Lower lobe of right lung (tissue), 2 donors: ENCODE results near the gene ABLIM3. TPM values are rescaled to one million over a fixed set of nuclear protein-coding genes. Genes with fewer than 3 reads are reported as not detected.

Source experiments
- ATAC-seq, 2 donors: fragments of 200-7000 bp; cut with Tn5 transposase; one replicate each; pipeline ENCODE4 v1.9.1; 2020 to 2022; ENCODE audit warnings: mild to moderate bottlenecking in 2 of 2, moderate library complexity in 2 of 2
- DNase-seq: peaks from one replicate; pipeline ENCODE4 v3.0.0-alpha.2; 2020
- H3K27ac ChIP-seq: fragments of 200-600 bp; one replicate; pipeline ENCODE4 v1.8.0; 2022
- H3K27me3 ChIP-seq: fragments of 200-600 bp; one replicate; pipeline ENCODE4 v1.8.0; 2022; ENCODE audit warnings: low read depth
- H3K36me3 ChIP-seq: fragments of 200-600 bp; one replicate; pipeline ENCODE4 v1.8.0; 2022; ENCODE audit warnings: mild to moderate bottlenecking
- H3K4me1 ChIP-seq: fragments of 200-600 bp; one replicate; pipeline ENCODE4 v1.8.0; 2022
- H3K4me3 ChIP-seq: fragments of 200-600 bp; one replicate; pipeline ENCODE4 v1.8.0; 2022; ENCODE audit warnings: mild to moderate bottlenecking
- H3K9me3 ChIP-seq: fragments of 200-600 bp; one replicate; pipeline ENCODE4 v1.8.0; 2022
- intact Hi-C: fragments of 100-400 bp; cut with DNase I; formaldehyde crosslinking; loops from one replicate; pipeline ENCODE4 v1.11.0; 2022
- total RNA-seq: library from RNA; stranded (reverse); fragmentation: NEBNext Ultra II Directional; extraction: Animal tissue kit (Norgen Biotek cat#: 25700); gene quantifications from one replicate; pipeline ENCODE4 v1.2.1, GENCODE V29; 2021
- TF ChIP-seq, protein P1 (sequence below): fragments of 200-600 bp; IDR thresholded peaks from one replicate; pipeline ENCODE4 v1.8.0; 2022; ENCODE audit warnings: antibody characterized with exemption, mild to moderate bottlenecking
- donor health status: DM: no; HTN: yes; CAD: no; lungs with severe emphysema.

ABLIM3 gene
- total RNA-seq, 1 donor from 2014 or later = 26.7 TPM

DNA sequence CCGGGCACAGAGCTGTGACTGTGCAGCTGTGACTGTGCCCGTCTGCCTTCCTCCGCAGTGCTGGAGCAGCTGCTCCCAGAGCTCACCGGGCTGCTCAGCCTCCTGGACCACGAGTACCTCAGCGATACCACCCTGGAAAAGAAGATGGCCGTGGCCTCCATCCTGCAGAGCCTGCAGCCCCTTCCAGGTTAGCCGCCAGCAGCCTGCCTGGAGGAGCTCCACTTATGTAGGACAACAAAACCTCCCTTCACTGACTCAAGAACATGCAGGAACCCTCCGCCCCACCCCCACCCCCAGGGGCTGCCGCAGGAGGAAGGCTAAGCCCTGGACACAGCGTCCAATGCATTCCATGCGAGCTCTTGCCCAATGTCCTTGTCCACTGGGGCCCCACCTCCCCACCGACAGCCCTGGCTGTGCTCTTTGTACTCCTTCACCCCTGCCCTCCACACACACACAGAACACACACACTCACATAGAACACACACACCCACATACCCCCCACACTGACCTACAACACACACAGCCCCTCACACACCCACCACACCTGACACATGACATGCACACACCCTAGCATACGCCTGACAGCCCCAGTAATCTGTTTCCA, 158.3 kb downstream of the ABLIM3 start:
- intact Hi-C loops = no loop called here
- TF ChIP-seq, protein P1, sequence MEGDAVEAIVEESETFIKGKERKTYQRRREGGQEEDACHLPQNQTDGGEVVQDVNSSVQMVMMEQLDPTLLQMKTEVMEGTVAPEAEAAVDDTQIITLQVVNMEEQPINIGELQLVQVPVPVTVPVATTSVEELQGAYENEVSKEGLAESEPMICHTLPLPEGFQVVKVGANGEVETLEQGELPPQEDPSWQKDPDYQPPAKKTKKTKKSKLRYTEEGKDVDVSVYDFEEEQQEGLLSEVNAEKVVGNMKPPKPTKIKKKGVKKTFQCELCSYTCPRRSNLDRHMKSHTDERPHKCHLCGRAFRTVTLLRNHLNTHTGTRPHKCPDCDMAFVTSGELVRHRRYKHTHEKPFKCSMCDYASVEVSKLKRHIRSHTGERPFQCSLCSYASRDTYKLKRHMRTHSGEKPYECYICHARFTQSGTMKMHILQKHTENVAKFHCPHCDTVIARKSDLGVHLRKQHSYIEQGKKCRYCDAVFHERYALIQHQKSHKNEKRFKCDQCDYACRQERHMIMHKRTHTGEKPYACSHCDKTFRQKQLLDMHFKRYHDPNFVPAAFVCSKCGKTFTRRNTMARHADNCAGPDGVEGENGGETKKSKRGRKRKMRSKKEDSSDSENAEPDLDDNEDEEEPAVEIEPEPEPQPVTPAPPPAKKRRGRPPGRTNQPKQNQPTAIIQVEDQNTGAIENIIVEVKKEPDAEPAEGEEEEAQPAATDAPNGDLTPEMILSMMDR = no peak
- Histone ChIP-seq H3K36me3 (no peaks in the 10 kb centered on the region), H3K27me3 (no peaks in the 10 kb centered on the region), H3K4me1 (peaks cover 46% of the 10 kb centered on the region), H3K9me3 (no peaks in the 10 kb centered on the region), H3K4me3 (no peak overlapping the region), H3K27ac (peak overlapping the region; percentile 84)
- no peak for DNase-seq
- ATAC-seq = peak; percentile 23 to 35

DNA sequence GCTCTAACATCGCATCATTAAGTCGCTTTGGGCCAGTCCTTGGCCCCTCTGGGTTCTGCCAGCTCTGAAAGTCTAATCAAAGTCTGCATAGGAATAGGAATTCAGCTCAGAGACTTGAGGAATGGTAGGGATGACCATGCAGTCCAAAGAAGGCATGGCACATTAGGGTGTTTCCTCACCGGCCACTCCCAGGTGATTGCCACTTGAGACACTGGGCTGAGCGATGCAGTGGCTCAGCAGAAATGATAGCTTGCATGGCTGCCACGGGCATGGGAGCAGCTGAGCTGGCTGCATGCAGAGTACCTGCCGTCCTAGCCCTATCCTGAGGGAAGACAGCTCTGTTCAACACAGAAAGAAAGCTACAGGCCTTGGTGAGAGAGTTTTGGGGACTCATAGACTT, 159.1 kb downstream of the ABLIM3 start:
- intact Hi-C loops = no loop called here
- H3K4me3 ChIP-seq = no peak overlapping the region
- DNase-seq = no peak
- no peaks in the 10 kb centered on the region for H3K27me3 ChIP-seq
- ATAC-seq = no peak
- H3K9me3 ChIP-seq = no peaks in the 10 kb centered on the region
- no peaks in the 10 kb centered on the region for H3K36me3 ChIP-seq
- H3K27ac ChIP-seq = peak overlapping the region; percentile 84
- TF ChIP-seq, protein P1 = no peak
- peaks cover 46% of the 10 kb centered on the region for H3K4me1 ChIP-seq

DNA sequence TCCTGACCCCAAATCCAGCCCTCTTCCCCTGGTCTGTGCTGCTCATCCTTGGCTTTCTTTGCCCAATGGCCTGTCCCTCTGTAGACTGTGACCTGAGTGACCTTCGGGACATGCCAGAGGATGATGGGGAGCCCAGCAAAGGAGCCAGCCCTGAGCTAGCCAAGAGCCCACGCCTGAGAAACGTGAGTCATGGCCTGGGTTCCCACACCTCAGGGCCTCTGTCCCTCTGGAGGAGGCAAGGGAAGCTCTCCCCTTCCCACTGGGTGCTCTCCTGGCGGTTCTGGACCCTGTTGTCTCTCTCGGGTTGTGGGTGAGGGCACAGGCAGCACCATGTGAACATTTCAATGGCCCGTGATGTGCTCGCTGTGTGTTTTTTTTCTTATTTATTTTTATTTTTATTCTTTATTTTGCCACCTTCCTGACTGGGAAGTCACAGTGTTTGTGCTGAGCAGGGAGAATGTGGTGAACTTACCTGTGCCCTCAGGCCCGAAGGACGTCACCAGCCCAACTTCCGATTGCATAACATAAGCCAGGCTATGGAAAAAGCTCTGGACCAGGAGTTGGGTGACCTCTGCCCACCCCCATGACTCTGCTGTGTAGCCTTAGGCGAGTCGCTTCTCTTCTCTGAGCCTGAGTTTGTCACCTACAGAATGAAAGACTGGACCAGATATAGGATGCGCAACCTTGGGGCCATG, 159.9 kb downstream of the ABLIM3 start:
- Histone ChIP-seq H3K4me1 (peaks cover 46% of the 10 kb centered on the region), H3K4me3 (no peak overlapping the region), H3K36me3 (no peaks in the 10 kb centered on the region), H3K27ac (peak overlapping the region; percentile 3), H3K27me3 (no peaks in the 10 kb centered on the region), H3K9me3 (no peaks in the 10 kb centered on the region)
- intact Hi-C loops = no loop called here
- DNase-seq = no peak
- TF ChIP-seq, protein P1 = no peak
- no peak for ATAC-seq

DNA sequence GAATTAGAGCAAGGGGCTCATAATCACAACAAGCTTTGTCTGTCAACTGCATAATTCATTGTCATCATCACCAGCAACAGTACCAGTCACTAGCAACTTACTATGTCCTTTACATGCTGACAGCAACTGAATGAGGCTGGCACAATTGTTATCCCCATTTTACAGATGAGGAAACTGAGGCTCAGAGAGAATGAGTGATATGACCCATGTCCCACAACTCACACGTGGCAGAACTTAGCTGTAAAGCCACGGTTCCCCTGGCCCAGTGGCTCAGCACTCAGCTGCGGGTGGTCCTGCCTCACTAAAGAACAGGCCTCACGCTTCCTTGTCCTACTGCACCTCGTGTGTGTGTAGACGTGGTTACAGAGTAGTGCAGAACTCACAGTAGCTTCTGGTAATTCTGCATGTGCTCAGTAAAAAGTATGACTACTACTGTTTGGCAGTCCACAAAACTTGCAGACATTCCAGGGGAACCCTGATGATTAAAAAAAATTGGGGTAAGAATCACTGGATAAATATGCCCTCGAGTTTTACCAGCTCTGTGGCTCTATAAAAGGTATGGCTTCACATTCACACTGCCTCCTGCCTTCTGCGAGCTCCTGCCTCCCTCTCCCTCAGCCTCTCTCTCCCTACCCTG, 160.6 kb downstream of the ABLIM3 start:
- ATAC-seq = no peak
- H3K27ac ChIP-seq = no peak overlapping the region
- H3K4me1 ChIP-seq = peaks cover 46% of the 10 kb centered on the region
- H3K4me3 ChIP-seq = no peak overlapping the region
- H3K27me3 ChIP-seq = no peaks in the 10 kb centered on the region
- no peaks in the 10 kb centered on the region for H3K9me3 ChIP-seq
- intact Hi-C loops = no loop called here
- DNase-seq = no peak
- TF ChIP-seq, protein P1 = no peak
- H3K36me3 ChIP-seq = no peaks in the 10 kb centered on the region

DNA sequence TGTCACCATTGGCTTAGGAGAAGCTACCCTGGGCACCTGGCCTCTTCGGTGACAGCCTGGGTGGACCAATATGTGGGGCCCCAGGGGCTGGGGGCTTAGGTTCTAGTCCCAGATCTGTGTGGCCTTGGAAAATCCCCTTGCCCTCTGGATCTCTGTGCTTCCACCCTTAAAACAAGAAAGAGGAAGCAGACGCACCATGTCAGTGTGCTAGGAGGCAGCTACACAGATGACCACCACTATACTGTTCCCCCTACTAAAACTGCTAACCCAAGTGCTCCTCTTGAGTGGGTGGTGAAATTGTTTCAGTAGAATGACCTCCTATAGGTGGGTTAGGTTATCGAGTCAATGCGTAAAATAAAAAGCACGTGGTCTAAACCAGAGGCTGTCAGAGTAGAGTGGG, 161.3 kb downstream of the ABLIM3 start:
- Histone ChIP-seq H3K9me3 (no peaks in the 10 kb centered on the region), H3K36me3 (no peaks in the 10 kb centered on the region), H3K4me1 (peaks cover 39% of the 10 kb centered on the region), H3K4me3 (no peak overlapping the region), H3K27ac (no peak overlapping the region), H3K27me3 (no peaks in the 10 kb centered on the region)
- no peak for ATAC-seq
- intact Hi-C loops = no loop called here
- TF ChIP-seq, protein P1 = no peak
- no peak for DNase-seq
